Astrocyte (in vitro differentiated cells and primary cell): ENCODE data around the gene TIPIN. TPM values are rescaled to one million over a fixed set of nuclear protein-coding genes. Genes with fewer than 3 reads are reported as not detected.
"Not testable (repeated sequence)": the region's sequence is repeated elsewhere in the genome, so short reads cannot be mapped to it uniquely, and the experiment has no call there.

Experiments
- DNase-seq: peaks from one replicate; pipeline ENCODE4 v3.0.0-alpha.2; 2010; ENCODE audit warnings: low read depth
- FAIRE-seq: peaks from 2 replicates; lab custom pipeline; 2011; peaks lifted over from hg19 to GRCh38; lab: Jason Lieb, UNC
- H2AFZ ChIP-seq: 2 replicates; pipeline ENCODE4 v1.6.0; 2012; ENCODE audit warnings: low read depth, low read length, inconsistent platforms
- H3K27ac ChIP-seq: 2 replicates; pipeline ENCODE4 v1.5.1; 2011; ENCODE audit warnings: low read depth, low read length, inconsistent platforms
- H3K27me3 ChIP-seq: 2 replicates; pipeline ENCODE4 v1.6.0; 2011; ENCODE audit warnings: low read length, inconsistent platforms; ENCODE audit not compliant: insufficient read depth
- H3K36me3 ChIP-seq: 2 replicates; pipeline ENCODE4 v1.5.1; 2011; ENCODE audit warnings: low read length, inconsistent platforms; ENCODE audit not compliant: insufficient read depth
- H3K4me1 ChIP-seq: 2 replicates; pipeline ENCODE4 v1.5.1; 2011; ENCODE audit warnings: low read length, inconsistent platforms; ENCODE audit not compliant: insufficient read depth
- H3K4me2 ChIP-seq: 2 replicates; pipeline ENCODE4 v1.6.0; 2012; ENCODE audit warnings: low read length, inconsistent platforms
- H3K4me3 ChIP-seq: 2 replicates; pipeline ENCODE4 v1.5.1; 2011; ENCODE audit warnings: low read depth, mild to moderate bottlenecking, low read length, inconsistent platforms; ENCODE audit not compliant: insufficient read depth
- H3K79me2 ChIP-seq: 2 replicates; pipeline ENCODE4 v1.6.0; 2012; ENCODE audit warnings: mild to moderate bottlenecking, low read length, inconsistent platforms; ENCODE audit not compliant: insufficient read depth
- H3K9ac ChIP-seq: 2 replicates; pipeline ENCODE4 v1.6.0; 2012; ENCODE audit warnings: mild to moderate bottlenecking, low read length, inconsistent platforms
- H3K9me3 ChIP-seq: 2 replicates; pipeline ENCODE4 v1.5.1; 2012; ENCODE audit warnings: low read depth, mild to moderate bottlenecking, low read length, inconsistent platforms; ENCODE audit not compliant: insufficient read depth
- H4K20me1 ChIP-seq: 2 replicates; pipeline ENCODE4 v1.6.0; 2012; ENCODE audit warnings: low read length, inconsistent platforms; ENCODE audit not compliant: insufficient read depth
- H3K27ac Mint-ChIP-seq: one replicate; pipeline ENCODE4 v1.8.0; 2021; ENCODE audit warnings: mild to moderate bottlenecking, mixed read lengths; ENCODE audit not compliant: unreplicated experiment
- H3K27me3 Mint-ChIP-seq: one replicate; pipeline ENCODE4 v1.8.0; 2021; ENCODE audit warnings: low read depth, mixed read lengths; ENCODE audit not compliant: unreplicated experiment
- H3K36me3 Mint-ChIP-seq: one replicate; pipeline ENCODE4 v1.8.0; 2021; ENCODE audit warnings: low read depth, mixed read lengths; ENCODE audit not compliant: unreplicated experiment
- H3K4me1 Mint-ChIP-seq: one replicate; pipeline ENCODE4 v1.8.0; 2021; ENCODE audit warnings: low read depth, mixed read lengths; ENCODE audit not compliant: unreplicated experiment
- H3K4me3 Mint-ChIP-seq: one replicate; pipeline ENCODE4 v1.8.0; 2021; ENCODE audit warnings: mild to moderate bottlenecking, moderate library complexity, mixed read lengths; ENCODE audit not compliant: unreplicated experiment
- H3K9me3 Mint-ChIP-seq: one replicate; pipeline ENCODE4 v1.8.0; 2021; ENCODE audit warnings: mild to moderate bottlenecking, mixed read lengths; ENCODE audit not compliant: unreplicated experiment
- EZH2 ChIP-seq: IDR thresholded peaks from 2 replicates; pipeline ENCODE4 v1.6.1; 2012; ENCODE audit warnings: mild to moderate bottlenecking, low read length, inconsistent platforms; ENCODE audit not compliant: insufficient read depth
- total RNA-seq: library from RNA; stranded (reverse); gene quantifications from 2 replicates; pipeline ENCODE4 v1.2.1, GENCODE V29; 2021
- TF ChIP-seq, protein P1 (sequence below): IDR thresholded peaks from 2 replicates; pipeline ENCODE4 v1.5.1; 2011; ENCODE audit warnings: low read depth, mild to moderate bottlenecking, inconsistent platforms, low read length, moderate library complexity; ENCODE audit not compliant: insufficient read depth

TIPIN gene
- total RNA-seq, 1 donor from 2014 or later, result 5.6 TPM

DNA sequence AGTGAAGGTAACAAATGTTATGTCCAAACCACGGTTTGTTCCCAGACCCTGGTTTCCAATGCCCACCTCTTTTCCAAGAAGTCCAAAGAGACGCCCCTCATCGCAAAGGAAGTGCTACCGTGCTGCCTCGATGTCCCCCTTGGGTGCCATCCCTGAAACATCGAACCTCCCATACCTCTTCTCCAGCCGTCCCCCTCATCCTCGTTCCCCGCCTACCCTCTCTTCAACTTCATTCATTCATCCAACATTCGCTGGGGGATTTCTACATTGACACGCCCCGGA, 467 bp downstream of the TIPIN start:
- Histone ChIP-seq H3K9ac (peak overlapping the region; percentile 95), H3K36me3 (peaks cover 2% of the 10 kb centered on the region), H4K20me1 (no peaks in the 10 kb centered on the region), H3K9me3 (no peaks in the 10 kb centered on the region), H3K27ac (peak overlapping the region; percentile 81), H3K4me2 (peak overlapping the region; percentile 99), H3K4me1 (no peaks in the 10 kb centered on the region), H3K27me3 (no peaks in the 10 kb centered on the region), H3K4me3 (peak overlapping the region; percentile 91), H3K79me2 (peaks cover 9% of the 10 kb centered on the region), H2AFZ (peak overlapping the region; percentile 97)
- Mint-ChIP-seq H3K9me3 (no peaks in the 10 kb centered on the region), H3K4me3 (peak overlapping the region; percentile 90), H3K4me1 (peaks cover 2% of the 10 kb centered on the region), H3K36me3 (no peaks in the 10 kb centered on the region), H3K27ac (no peak overlapping the region), H3K27me3 (no peaks in the 10 kb centered on the region)
- TF ChIP-seq EZH2, result no peak
- TF ChIP-seq, protein P1, sequence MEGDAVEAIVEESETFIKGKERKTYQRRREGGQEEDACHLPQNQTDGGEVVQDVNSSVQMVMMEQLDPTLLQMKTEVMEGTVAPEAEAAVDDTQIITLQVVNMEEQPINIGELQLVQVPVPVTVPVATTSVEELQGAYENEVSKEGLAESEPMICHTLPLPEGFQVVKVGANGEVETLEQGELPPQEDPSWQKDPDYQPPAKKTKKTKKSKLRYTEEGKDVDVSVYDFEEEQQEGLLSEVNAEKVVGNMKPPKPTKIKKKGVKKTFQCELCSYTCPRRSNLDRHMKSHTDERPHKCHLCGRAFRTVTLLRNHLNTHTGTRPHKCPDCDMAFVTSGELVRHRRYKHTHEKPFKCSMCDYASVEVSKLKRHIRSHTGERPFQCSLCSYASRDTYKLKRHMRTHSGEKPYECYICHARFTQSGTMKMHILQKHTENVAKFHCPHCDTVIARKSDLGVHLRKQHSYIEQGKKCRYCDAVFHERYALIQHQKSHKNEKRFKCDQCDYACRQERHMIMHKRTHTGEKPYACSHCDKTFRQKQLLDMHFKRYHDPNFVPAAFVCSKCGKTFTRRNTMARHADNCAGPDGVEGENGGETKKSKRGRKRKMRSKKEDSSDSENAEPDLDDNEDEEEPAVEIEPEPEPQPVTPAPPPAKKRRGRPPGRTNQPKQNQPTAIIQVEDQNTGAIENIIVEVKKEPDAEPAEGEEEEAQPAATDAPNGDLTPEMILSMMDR, result no peak
- DNase-seq, result no peak
- no peak for FAIRE-seq

DNA sequence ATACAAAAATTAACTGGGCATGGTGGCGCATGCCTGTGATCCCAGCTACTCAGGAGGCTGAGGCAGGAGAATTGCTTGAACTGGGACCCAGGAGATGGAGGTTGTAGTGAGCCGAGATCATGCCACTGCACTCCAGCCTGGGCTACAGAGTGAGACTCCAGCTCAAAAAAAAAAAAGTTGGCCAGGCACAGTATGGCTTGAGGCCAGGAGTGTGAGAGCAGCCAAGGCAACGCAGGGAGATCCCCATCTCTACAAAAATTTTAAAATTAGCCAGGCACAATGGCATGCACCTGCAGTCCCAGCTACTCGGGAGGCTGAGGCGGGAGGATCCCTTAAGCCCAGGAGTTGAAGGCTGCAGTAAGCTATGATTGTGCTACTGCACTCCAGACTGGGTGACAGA, 8.0 kb downstream of the TIPIN start:
- H2AFZ ChIP-seq, H3K36me3 Mint-ChIP-seq, H4K20me1 ChIP-seq, H3K27me3 ChIP-seq, H3K4me1 ChIP-seq, H3K4me1 Mint-ChIP-seq, H3K4me3 ChIP-seq, H3K9me3 ChIP-seq, H3K27ac ChIP-seq, H3K4me3 Mint-ChIP-seq, H3K79me2 ChIP-seq, H3K27me3 Mint-ChIP-seq, H3K9me3 Mint-ChIP-seq, FAIRE-seq, DNase-seq, H3K27ac Mint-ChIP-seq, H3K4me2 ChIP-seq, H3K9ac ChIP-seq: not testable (repeated sequence)
- peaks cover 11% of the 10 kb centered on the region for H3K36me3 ChIP-seq

DNA sequence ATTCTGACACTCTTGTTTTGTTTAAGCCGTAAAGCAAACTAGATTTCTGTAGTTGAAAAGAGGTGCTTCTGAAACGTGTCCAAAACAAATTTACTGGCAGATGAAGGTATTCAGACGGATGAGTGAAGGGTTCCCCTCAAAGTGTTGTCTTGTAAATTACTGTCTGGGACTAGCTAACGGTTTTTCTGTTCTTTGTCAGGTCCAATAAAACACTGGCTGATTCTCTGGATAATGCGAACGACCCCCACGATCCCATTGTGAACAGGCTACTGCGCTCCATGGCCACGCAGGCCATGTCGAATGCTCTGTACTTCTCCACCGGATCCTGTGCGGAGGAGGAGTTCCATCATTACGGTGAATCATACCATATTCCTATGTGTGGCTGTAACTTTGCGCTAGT, 27.7 kb downstream of the TIPIN start:
- H3K27me3 Mint-ChIP-seq, result no peaks in the 10 kb centered on the region
- no peaks in the 10 kb centered on the region for H3K79me2 ChIP-seq
- H3K27me3 ChIP-seq, result no peaks in the 10 kb centered on the region
- no peaks in the 10 kb centered on the region for H3K9me3 ChIP-seq
- H3K4me1 ChIP-seq, result no peaks in the 10 kb centered on the region
- H3K4me3 Mint-ChIP-seq, result no peak overlapping the region
- H3K27ac Mint-ChIP-seq, result no peak overlapping the region
- H3K4me2 ChIP-seq, result no peak overlapping the region
- H3K36me3 Mint-ChIP-seq, result peaks cover 13% of the 10 kb centered on the region
- TF ChIP-seq, protein P1, result no peak
- TF ChIP-seq EZH2, result no peak
- H3K9ac ChIP-seq, result no peak overlapping the region
- H3K36me3 ChIP-seq, result peaks cover 16% of the 10 kb centered on the region
- FAIRE-seq, result no peak
- H3K27ac ChIP-seq, result no peak overlapping the region
- no peaks in the 10 kb centered on the region for H3K4me1 Mint-ChIP-seq
- H3K9me3 Mint-ChIP-seq, result no peaks in the 10 kb centered on the region
- H4K20me1 ChIP-seq, result no peaks in the 10 kb centered on the region
- H3K4me3 ChIP-seq, result no peak overlapping the region
- no peak overlapping the region for H2AFZ ChIP-seq
- no peak for DNase-seq
